HepG2 (cell line): ENCODE results near the gene PLCL2. TPM values are rescaled to one million over a fixed set of nuclear protein-coding genes. Genes with fewer than 3 reads are reported as not detected.
"Not testable (repeated sequence)": the region's sequence is repeated elsewhere in the genome, so short reads cannot be mapped to it uniquely, and the experiment has no call there.

ENCODE experiments used
- ATAC-seq: fragments of 200-7000 bp; cut with Tn5 transposase; 3 replicates; pipeline ENCODE4 v1.9.1; 2020; ENCODE audit warnings: mild to moderate bottlenecking, moderate library complexity
- BruUV-seq: library from RNA; stranded (reverse); fragments of 400-500 nt; replicated peaks from 2 replicates; lab custom pipeline; 2021; lab: Mats Ljungman, UMichigan
- CTCF ChIA-PET: fragments of 300-600 bp; formaldehyde crosslinking; extraction: SDS; loops from one replicate; lab custom pipeline; 2021; ENCODE audit warnings: low total read pairs, inconsistent platforms, low intra/inter-chr PET ratio; lab: Yijun Ruan, JAX
- POLR2A ChIA-PET: fragments of 350-600 bp; sonication (Branson Sonifier 250); formaldehyde crosslinking; loops from one replicate; lab custom pipeline; 2020; ENCODE audit warnings: antibody characterized with exemption, inconsistent platforms; lab: Yijun Ruan, JAX
- DNase-seq: peaks from one replicate; pipeline ENCODE4 v3.0.0-alpha.2; 2015; ENCODE audit warnings: low spot score
- FAIRE-seq: peaks from 3 replicates; lab custom pipeline; 2011; peaks lifted over from hg19 to GRCh38; lab: Jason Lieb, UNC
- H2AFZ ChIP-seq: one replicate; pipeline ENCODE4 v1.6.1; 2011; ENCODE audit warnings: low read length, inconsistent platforms
- H3K27ac ChIP-seq: fragments of 300-600 bp; 3 replicates; pipeline ENCODE4 v1.8.0; 2011; ENCODE audit warnings: mixed run types, mild to moderate bottlenecking, mixed read lengths, low read length, inconsistent platforms; ENCODE audit not compliant: insufficient read depth; ENCODE audit errors: extremely low read length
- H3K27me3 ChIP-seq, 2 experiments: fragments of 200-600 bp in 1 of 2; 2 replicates in 1 of 2; 3 replicates in 1 of 2; pipeline versions ENCODE4 v1.6.0 to v1.8.0; 2011; ENCODE audit warnings: low read length in 2 of 2, mild to moderate bottlenecking in 2 of 2, moderate library complexity in 2 of 2, inconsistent platforms in 1 of 2; ENCODE audit not compliant: insufficient read depth in 2 of 2, control insufficient read depth in 1 of 2
- H3K36me3 ChIP-seq, 2 experiments: fragments of 200-600 bp in 1 of 2; replicated peaks in 1 of 2; 2 replicates in 1 of 2; 3 replicates in 1 of 2; pipeline versions ENCODE4 v1.5.1 to v1.8.0; 2011; ENCODE audit warnings: low read length in 2 of 2, inconsistent platforms in 1 of 2; ENCODE audit not compliant: insufficient read depth in 2 of 2, control insufficient read depth in 1 of 2
- H3K4me1 ChIP-seq: 2 replicates; pipeline ENCODE4 v1.5.1; 2012; ENCODE audit warnings: low read length, inconsistent platforms; ENCODE audit not compliant: insufficient read depth
- H3K4me2 ChIP-seq: 2 replicates; pipeline ENCODE4 v1.6.0; 2011; ENCODE audit warnings: low read depth, low read length, inconsistent platforms
- H3K4me3 ChIP-seq, 3 experiments: fragments of 200-600 bp in 1 of 3; sonication (generic), shearing (Covaris generic) in 1 of 3; replicated peaks in 1 of 3; 2 replicates each; pipeline ENCODE4 v1.5.1; 2011 to 2016; ENCODE audit warnings: low read length in 3 of 3, inconsistent platforms in 2 of 3, low read depth in 2 of 3, mild to moderate bottlenecking in 2 of 3, control low read depth in 1 of 3, mixed read lengths in 1 of 3; ENCODE audit not compliant: insufficient read depth in 1 of 3
- H3K79me2 ChIP-seq: one replicate; pipeline ENCODE4 v1.6.1; 2011; ENCODE audit warnings: low read length, inconsistent platforms; ENCODE audit not compliant: insufficient read depth
- H3K9ac ChIP-seq: 2 replicates; pipeline ENCODE4 v1.6.0; 2011; ENCODE audit warnings: mild to moderate bottlenecking, low read depth, low read length, inconsistent platforms; ENCODE audit not compliant: insufficient read depth
- H3K9me3 ChIP-seq: 2 replicates; pipeline ENCODE4 v1.5.1; 2012; ENCODE audit warnings: mild to moderate bottlenecking, low read length
- H4K20me1 ChIP-seq: 2 replicates; pipeline ENCODE4 v1.6.0; 2011; ENCODE audit warnings: inconsistent platforms, mild to moderate bottlenecking, low read length, moderate library complexity; ENCODE audit not compliant: insufficient read depth
- WGBS: methylation state at CpG from one replicate; pipeline ENCODE4 v1.1.6; 2017; ENCODE audit warnings: low lambda C conversion rate; 5-methylcytosine and 5-hydroxymethylcytosine counted together
- in situ Hi-C: cut with HindIII; loops from 2 replicates; pipeline ENCODE4 v1.10.0; 2017; ENCODE audit warnings: low pct_unique_long_range_greater_than_20kb; ENCODE audit not compliant: extremely low pct_ligation_motif_present
- intact Hi-C: fragments of 100-400 bp; cut with micrococcal nuclease; formaldehyde crosslinking; loops from one replicate; pipeline ENCODE4 v1.10.0; 2022; ENCODE audit not compliant: unreplicated experiment
- polyA plus RNA-seq, 8 experiments: library from polyadenylated mRNA; depleted of rRNA in 3 of 8; stranded (reverse) in 7 of 8; unstranded in 1 of 8; fragments of >200 nt; fragmentation: Illumina TruSeq in 4 of 8; extraction: Trizol in 4 of 8; gene quantifications; 2 replicates each; pipeline versions ENCODE4 v1.2.1 to v1.2.3, GENCODE V29; 2011 to 2016; ENCODE audit warnings: low read depth in 4 of 8, missing spikeins in 1 of 8, mixed read lengths in 1 of 8; ENCODE audit not compliant: insufficient read depth in 1 of 8
- total RNA-seq, 5 experiments: library from RNA; depleted of rRNA; stranded (reverse); fragments of >200 nt; fragmentation: Illumina TruSeq; extraction: Trizol; gene quantifications; 2 replicates each; pipeline ENCODE4 v1.2.3, GENCODE V29; 2016; ENCODE audit warnings: low read depth in 1 of 5
- TF ChIP-seq, protein P1 (sequence below): sonication (generic); formaldehyde crosslinking; conservative IDR thresholded peaks from 2 replicates; pipeline ENCODE4 v1.8.0; 2022; ENCODE audit warnings: missing genetic modification reagents

PLCL2 gene
- total and polyA plus RNA-seq, 2 of the 13 experiments (the other 11 are each of a cell fraction or from before 2014, with no cell fraction given), result not detected

DNA sequence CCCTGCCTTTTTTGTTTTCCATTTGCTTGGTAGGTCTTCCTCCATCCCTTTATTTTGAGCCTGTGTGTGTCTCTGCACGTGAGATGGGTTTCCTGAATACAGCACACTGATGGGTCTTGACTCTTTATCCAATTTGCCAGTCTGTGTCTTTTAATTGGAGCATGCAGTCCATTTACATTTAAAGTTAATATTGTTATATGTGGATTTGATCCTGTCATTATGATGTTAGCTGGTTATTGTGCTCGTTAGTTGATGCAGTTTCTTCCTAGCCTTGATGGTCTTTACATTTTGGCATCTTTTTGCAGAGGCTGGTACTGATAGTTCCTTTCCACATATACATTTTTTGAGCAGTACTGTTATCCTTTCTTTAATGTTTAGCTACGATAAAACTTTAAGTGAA is 73.1 kb downstream of the PLCL2 start:
- FAIRE-seq, result not testable (repeated sequence)

DNA sequence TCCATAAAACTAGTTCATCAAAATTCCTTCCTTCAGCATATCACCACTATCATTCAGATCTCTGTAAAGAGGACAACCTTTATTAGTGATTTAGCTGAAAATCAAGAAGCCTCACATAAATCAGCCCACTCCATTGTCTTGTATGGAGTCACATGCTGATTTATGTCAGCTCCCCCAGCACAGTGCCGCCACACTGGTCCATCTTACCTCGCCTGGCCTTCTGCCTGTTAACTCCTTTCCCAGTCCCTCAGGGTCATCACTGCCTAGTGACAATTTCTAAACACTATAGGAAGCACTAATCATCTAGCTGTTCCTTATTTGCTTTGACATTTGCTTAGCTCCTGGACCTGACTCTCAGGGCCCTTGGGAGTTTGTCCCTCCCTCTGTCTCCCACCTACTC is 75.4 kb downstream of the PLCL2 start:
- TF ChIP-seq, protein P1, sequence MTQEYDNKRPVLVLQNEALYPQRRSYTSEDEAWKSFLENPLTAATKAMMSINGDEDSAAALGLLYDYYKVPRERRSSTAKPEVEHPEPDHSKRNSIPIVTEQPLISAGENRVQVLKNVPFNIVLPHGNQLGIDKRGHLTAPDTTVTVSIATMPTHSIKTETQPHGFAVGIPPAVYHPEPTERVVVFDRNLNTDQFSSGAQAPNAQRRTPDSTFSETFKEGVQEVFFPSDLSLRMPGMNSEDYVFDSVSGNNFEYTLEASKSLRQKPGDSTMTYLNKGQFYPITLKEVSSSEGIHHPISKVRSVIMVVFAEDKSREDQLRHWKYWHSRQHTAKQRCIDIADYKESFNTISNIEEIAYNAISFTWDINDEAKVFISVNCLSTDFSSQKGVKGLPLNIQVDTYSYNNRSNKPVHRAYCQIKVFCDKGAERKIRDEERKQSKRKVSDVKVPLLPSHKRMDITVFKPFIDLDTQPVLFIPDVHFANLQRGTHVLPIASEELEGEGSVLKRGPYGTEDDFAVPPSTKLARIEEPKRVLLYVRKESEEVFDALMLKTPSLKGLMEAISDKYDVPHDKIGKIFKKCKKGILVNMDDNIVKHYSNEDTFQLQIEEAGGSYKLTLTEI (CRISPR knock-in tag), result no peak
- ChIA-PET POLR2A (no interaction called here), CTCF (no interaction called here)
- Histone ChIP-seq H3K27ac (no peak overlapping the region), H3K9me3 (no peaks in the 10 kb centered on the region), H3K4me1 (no peaks in the 10 kb centered on the region), H3K4me3 (no peak overlapping the region), H3K4me2 (no peak overlapping the region), H3K27me3 (no peaks in the 10 kb centered on the region), H4K20me1 (no peaks in the 10 kb centered on the region), H3K79me2 (no peaks in the 10 kb centered on the region), H2AFZ (no peak overlapping the region), H3K9ac (no peak overlapping the region), H3K36me3 (no peaks in the 10 kb centered on the region)
- in situ Hi-C loops (no loop called here), intact Hi-C loops (no loop called here)
- 29% methylated on average over 2 of the region's 2 CpGs for WGBS
- FAIRE-seq (no peak), ATAC-seq (no peak), DNase-seq (no peak)
- BruUV-seq, result no TSS peak

More for the DNA sequence above, 73.1 kb downstream of the PLCL2 start:
- H3K4me3 ChIP-seq, H3K27me3 ChIP-seq, in situ Hi-C loops, H3K36me3 ChIP-seq, H3K27ac ChIP-seq, H2AFZ ChIP-seq, ATAC-seq, POLR2A ChIA-PET, H3K79me2 ChIP-seq, H3K4me1 ChIP-seq, H3K9ac ChIP-seq, H4K20me1 ChIP-seq, H3K4me2 ChIP-seq, H3K9me3 ChIP-seq, CTCF ChIA-PET, intact Hi-C loops, DNase-seq, BruUV-seq: not testable (repeated sequence)
- under 1% methylated on average over 3 of the region's 3 CpGs for WGBS
